Prostate gland (tissue), 2 donors: ENCODE results near the gene LUZP1. TPM values are rescaled to one million over a fixed set of nuclear protein-coding genes. Genes with fewer than 3 reads are reported as not detected.

Source experiments
- DNase-seq: peaks from one replicate; pipeline ENCODE4 v3.0.0-alpha.2; 2019; ENCODE audit warnings: low spot score
- H3K27ac ChIP-seq, 2 donors: fragments of 200-600 bp; sonication (generic); 2 replicates each; pipeline ENCODE4 v1.5.1; 2017 to 2019
- H3K27me3 ChIP-seq: fragments of 200-600 bp; sonication (generic); replicated peaks from 2 replicates; pipeline ENCODE4 v1.5.1; 2019; ENCODE audit not compliant: insufficient read depth
- H3K36me3 ChIP-seq, 2 donors: fragments of 200-600 bp; sonication (generic); 1 replicate in 1 of 2; 2 replicates in 1 of 2; pipeline versions ENCODE4 v1.5.1 to v1.8.1; 2017 to 2019
- H3K4me1 ChIP-seq: fragments of 200-600 bp; sonication (generic); replicated peaks from 2 replicates; pipeline ENCODE4 v1.5.1; 2019
- H3K4me3 ChIP-seq, 2 donors: fragments of 200-600 bp; sonication (generic); 2 replicates each; pipeline ENCODE4 v1.5.1; 2017 to 2019
- H3K9me3 ChIP-seq: fragments of 200-600 bp; sonication (generic); 2 replicates; pipeline ENCODE4 v1.5.1; 2017
- POLR2A ChIP-seq: fragments of 450-650 bp; IDR thresholded peaks from one replicate; pipeline ENCODE4 v1.6.1; 2016; ENCODE audit warnings: antibody characterized with exemption, mild to moderate bottlenecking
- POLR2AphosphoS5 ChIP-seq: sonication (generic); formaldehyde crosslinking; IDR thresholded peaks from one replicate; pipeline ENCODE4 v1.6.1; 2017; ENCODE audit warnings: antibody characterized with exemption
- WGBS: methylation state at CpG from one replicate; pipeline ENCODE4 v1.1.5; 2018; 5-methylcytosine and 5-hydroxymethylcytosine counted together
- intact Hi-C: fragments of 100-400 bp; cut with DNase I; formaldehyde crosslinking; loops from one replicate; pipeline ENCODE4 v1.14.2; 2022
- total RNA-seq, 2 donors: library from RNA; depleted of rRNA; stranded (reverse); fragments of >200 nt; gene quantifications; one replicate each; pipeline ENCODE4 v1.1.0, GENCODE V29; 2016
- TF ChIP-seq, protein P1 (sequence below), 4 experiments: fragments of 200-600 bp in 2 of 4; fragments of 450-650 bp in 2 of 4; sonication (generic) in 2 of 4; IDR thresholded peaks; 1 replicate in 3 of 4; 2 replicates in 1 of 4; pipeline ENCODE4 v1.5.1; 2016 to 2019; ENCODE audit warnings: antibody characterized with exemption in 4 of 4, mild to moderate bottlenecking in 2 of 4, moderate library complexity in 2 of 4

The LUZP1 gene
- total RNA-seq, 2 donors from 2014 or later = 16.9 to 17.5 TPM

- intact Hi-C loops = no loop called here
- DNase-seq = no peak
- WGBS = 96% methylated on average over 5 of the region's 6 CpGs
- no peak for TF ChIP-seq POLR2A
- Histone ChIP-seq H3K4me3 (no peak overlapping the region), H3K27ac (no peak overlapping the region), H3K9me3 (no peaks in the 10 kb centered on the region), H3K4me1 (no peaks in the 10 kb centered on the region), H3K36me3 (no peaks in the 10 kb centered on the region), H3K27me3 (no peaks in the 10 kb centered on the region)
Measured at GRCh38 chr1:23140940-23141596, 27.6 kb downstream of the LUZP1 start.

DNA sequence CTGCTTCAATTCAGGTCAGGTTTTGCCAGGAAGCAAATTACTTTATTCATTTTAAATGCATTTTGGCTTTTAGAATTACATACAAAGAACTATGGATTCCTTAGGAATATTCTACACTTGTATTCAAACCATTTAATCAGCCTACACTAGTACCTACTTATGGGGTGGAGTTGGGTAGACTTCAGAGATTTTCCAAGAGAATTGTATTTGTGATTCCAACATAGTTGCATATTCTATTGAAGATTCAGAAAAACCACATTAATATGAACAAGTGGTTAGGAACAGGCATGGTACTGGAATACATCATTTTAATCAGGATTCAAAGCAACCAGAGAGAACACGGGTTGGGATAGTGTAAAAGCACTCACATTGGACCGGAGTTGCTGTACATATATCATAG lies 33.4 kb downstream of the LUZP1 start:
- 75% methylated on average over 2 of the region's 2 CpGs for WGBS
- Histone ChIP-seq H3K27ac (no peak overlapping the region), H3K36me3 (no peaks in the 10 kb centered on the region), H3K27me3 (no peaks in the 10 kb centered on the region), H3K4me3 (no peak overlapping the region), H3K9me3 (no peaks in the 10 kb centered on the region), H3K4me1 (no peaks in the 10 kb centered on the region)
- DNase-seq = no peak
- TF ChIP-seq, protein P1, sequence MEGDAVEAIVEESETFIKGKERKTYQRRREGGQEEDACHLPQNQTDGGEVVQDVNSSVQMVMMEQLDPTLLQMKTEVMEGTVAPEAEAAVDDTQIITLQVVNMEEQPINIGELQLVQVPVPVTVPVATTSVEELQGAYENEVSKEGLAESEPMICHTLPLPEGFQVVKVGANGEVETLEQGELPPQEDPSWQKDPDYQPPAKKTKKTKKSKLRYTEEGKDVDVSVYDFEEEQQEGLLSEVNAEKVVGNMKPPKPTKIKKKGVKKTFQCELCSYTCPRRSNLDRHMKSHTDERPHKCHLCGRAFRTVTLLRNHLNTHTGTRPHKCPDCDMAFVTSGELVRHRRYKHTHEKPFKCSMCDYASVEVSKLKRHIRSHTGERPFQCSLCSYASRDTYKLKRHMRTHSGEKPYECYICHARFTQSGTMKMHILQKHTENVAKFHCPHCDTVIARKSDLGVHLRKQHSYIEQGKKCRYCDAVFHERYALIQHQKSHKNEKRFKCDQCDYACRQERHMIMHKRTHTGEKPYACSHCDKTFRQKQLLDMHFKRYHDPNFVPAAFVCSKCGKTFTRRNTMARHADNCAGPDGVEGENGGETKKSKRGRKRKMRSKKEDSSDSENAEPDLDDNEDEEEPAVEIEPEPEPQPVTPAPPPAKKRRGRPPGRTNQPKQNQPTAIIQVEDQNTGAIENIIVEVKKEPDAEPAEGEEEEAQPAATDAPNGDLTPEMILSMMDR (IDR thresholded peaks at IDR 0.05) = no peak
- TF ChIP-seq POLR2A = no peak
- TF ChIP-seq POLR2AphosphoS5 = no peak
- intact Hi-C loops = no loop called here

DNA sequence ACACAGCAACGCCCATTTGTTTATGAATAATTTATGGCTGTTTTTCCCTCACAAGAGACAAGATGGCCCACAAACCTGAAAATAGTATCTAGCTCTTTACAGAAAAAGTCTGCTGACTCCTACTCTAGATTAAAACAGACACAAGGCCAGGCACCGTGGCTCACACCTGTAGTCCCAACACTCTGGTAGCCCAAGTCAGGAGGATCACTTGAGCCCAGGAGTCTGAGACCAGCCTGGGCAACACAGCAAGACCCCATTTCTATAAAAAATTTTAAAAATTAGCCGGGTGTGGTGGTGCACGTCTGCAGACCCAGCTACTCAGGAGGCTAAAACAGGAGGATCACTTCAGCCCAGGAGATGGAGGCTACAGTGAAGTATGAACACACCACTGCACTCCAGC lies 34.6 kb downstream of the LUZP1 start:
- intact Hi-C loops = no loop called here
- TF ChIP-seq, protein P1 (IDR thresholded peaks at IDR 0.05) = no peak
- TF ChIP-seq POLR2A (no peak), POLR2AphosphoS5 (no peak)
- H3K36me3 ChIP-seq = no peaks in the 10 kb centered on the region
- no peak for DNase-seq
- H3K9me3 ChIP-seq = no peaks in the 10 kb centered on the region
- H3K27ac ChIP-seq = no peak overlapping the region
- no peak overlapping the region for H3K4me3 ChIP-seq
- H3K27me3 ChIP-seq = no peaks in the 10 kb centered on the region
- H3K4me1 ChIP-seq = no peaks in the 10 kb centered on the region
- 92% methylated on average over 4 of the region's 4 CpGs for WGBS

GRCh38 chr1:23133587-23133986 lies 35.1 kb downstream of the LUZP1 start:
- intact Hi-C loops = no loop called here
- 87% methylated on average over 5 of the region's 5 CpGs for WGBS
- no peaks in the 10 kb centered on the region for H3K27me3 ChIP-seq
- H3K4me1 ChIP-seq = no peaks in the 10 kb centered on the region
- no peak for TF ChIP-seq POLR2A
- TF ChIP-seq, protein P1 (IDR thresholded peaks at IDR 0.05) = no peak
- TF ChIP-seq POLR2AphosphoS5 = no peak
- no peak overlapping the region for H3K4me3 ChIP-seq
- no peaks in the 10 kb centered on the region for H3K9me3 ChIP-seq
- H3K36me3 ChIP-seq = no peaks in the 10 kb centered on the region
- no peak overlapping the region for H3K27ac ChIP-seq
- DNase-seq = no peak

DNA sequence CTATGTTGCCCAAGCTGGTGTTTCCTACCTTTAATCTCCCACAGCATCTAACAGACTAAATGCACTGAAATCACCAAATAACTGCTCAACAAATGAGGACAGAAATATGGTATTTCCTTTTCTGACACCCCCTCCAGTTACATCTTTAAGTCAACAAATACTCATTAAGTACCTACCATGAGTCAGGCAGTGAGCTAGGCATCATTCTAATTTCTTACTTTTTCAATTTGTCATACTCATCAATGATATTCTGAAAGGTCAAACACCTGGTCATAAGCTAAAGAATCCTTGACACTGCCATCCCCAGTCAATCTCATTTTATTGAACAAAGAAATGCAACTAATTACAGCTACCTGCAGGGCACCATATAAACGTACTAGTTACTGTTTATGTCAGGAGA lies 36.6 kb downstream of the LUZP1 start:
- DNase-seq = no peak
- Histone ChIP-seq H3K4me1 (no peaks in the 10 kb centered on the region), H3K27me3 (no peaks in the 10 kb centered on the region), H3K27ac (no peak overlapping the region), H3K4me3 (no peak overlapping the region), H3K36me3 (no peaks in the 10 kb centered on the region), H3K9me3 (no peaks in the 10 kb centered on the region)
- TF ChIP-seq POLR2A (no peak), POLR2AphosphoS5 (no peak)
- intact Hi-C loops = no loop called here
- WGBS = 39% methylated on average over 1 of the region's 1 CpG

DNA sequence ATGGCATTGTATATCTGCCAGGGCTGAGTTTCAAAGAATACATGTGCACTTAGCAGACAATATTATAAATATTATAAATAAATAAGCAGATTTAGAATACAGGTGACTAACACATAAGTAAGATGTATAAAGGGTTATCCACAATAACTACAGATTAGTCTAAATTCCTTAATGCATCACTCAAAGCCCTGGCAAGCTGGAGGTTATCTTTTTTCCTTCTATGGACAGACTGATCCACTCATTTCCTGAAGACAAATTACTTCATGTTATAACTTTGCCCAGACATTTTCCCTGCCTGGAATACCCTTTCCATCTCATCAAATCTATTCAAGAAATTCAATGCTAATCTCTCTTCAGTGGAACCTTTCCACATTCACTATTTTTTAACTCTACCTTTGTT lies 38.8 kb downstream of the LUZP1 start:
- Histone ChIP-seq H3K27me3 (no peaks in the 10 kb centered on the region), H3K27ac (no peak overlapping the region), H3K36me3 (no peaks in the 10 kb centered on the region), H3K4me1 (no peaks in the 10 kb centered on the region), H3K9me3 (no peaks in the 10 kb centered on the region), H3K4me3 (no peak overlapping the region)
- TF ChIP-seq POLR2AphosphoS5 = no peak
- intact Hi-C loops = no loop called here
- no peak for DNase-seq
